Measurements from ENCODE around the gene PCSK6. TPM values are rescaled to one million over a fixed set of nuclear protein-coding genes. Genes with fewer than 3 reads are reported as not detected.
A peak's percentile ranks its signal among the peaks of the same experiment; 100 is the strongest.

The PCSK6 gene
- total and polyA plus RNA-seq, 2 of the 8 experiments (the other 6 are each of a cell fraction or from before 2014, with no cell fraction given): 1.9 to 4.0 TPM

- Histone ChIP-seq H4K8ac (ENCODE audit: extremely low read depth, insufficient read depth, low read length) (no peak overlapping the region), H3K4me3 (ENCODE audit: extremely low read depth in 1 of 4, insufficient read depth in 2 of 4, low read depth in 3 of 4, low read length in 4 of 4) (no peak overlapping the region), H3K27me3 (replicated peaks in 1 of 4; ENCODE audit: control insufficient read depth in 3 of 4, extremely low read depth in 1 of 4, insufficient read depth in 3 of 4, low read length in 3 of 4) (no peaks in the 10 kb centered on the region; a peak in 3 of 7 replicates), H2BK15ac (ENCODE audit: low read length) (no peak overlapping the region), H3K79me2 (ENCODE audit: control insufficient read depth in 1 of 2, insufficient read depth in 2 of 2, low read length in 2 of 2) (no peaks in the 10 kb centered on the region), H3K4ac (replicated peaks; ENCODE audit: insufficient read length, low read depth, low read length) (no peak overlapping the region), H3K27ac (ENCODE audit: low read depth, low read length) (no peak overlapping the region), H3K18ac (ENCODE audit: extremely low read depth, low read length) (no peak overlapping the region), H3K23ac (ENCODE audit: insufficient read length) (no peak overlapping the region), H4K5ac (ENCODE audit: insufficient read length, low read depth, low read length) (no peak overlapping the region), H3K9me3 (ENCODE audit: insufficient read depth in 2 of 2, low read depth in 1 of 2, low read length in 1 of 2) (no peaks in the 10 kb centered on the region), H4K91ac (replicated peaks; ENCODE audit: insufficient read length, low read length) (no peak overlapping the region), H3K14ac (ENCODE audit: insufficient read length) (no peak overlapping the region), H3K4me2 (ENCODE audit: insufficient read depth in 1 of 2, low read depth in 2 of 2, low read length in 2 of 2) (no peak overlapping the region), H3K4me1 (replicated peaks in 1 of 4; ENCODE audit: control insufficient read depth in 3 of 4, insufficient read depth in 4 of 4, low read length in 3 of 4) (peaks cover 0 to 15% (median 9%) of the 10 kb centered on the region in 4 experiments; a peak in 6 of 7 replicates), H2BK12ac (ENCODE audit: low read depth, low read length) (no peak overlapping the region), H2AK5ac (ENCODE audit: low read depth, low read length) (no peak overlapping the region), H2AFZ (ENCODE audit: low read length) (no peak overlapping the region), H3K36me3 (ENCODE audit: control insufficient read depth in 2 of 4, insufficient read depth in 4 of 4, low read length in 3 of 4) (no peaks in the 10 kb centered on the region), H3K9ac (replicated peaks in 1 of 4; ENCODE audit: extremely low read depth in 1 of 4, low read depth in 3 of 4, low read length in 3 of 4) (no peak overlapping the region), H3K79me1 (ENCODE audit: low read depth, low read length) (no peaks in the 10 kb centered on the region), H3K23me2 (ENCODE audit: low read depth, low read length) (no peaks in the 10 kb centered on the region), H4K20me1 (replicated peaks in 1 of 2; ENCODE audit: control insufficient read depth in 1 of 2, insufficient read depth in 2 of 2, low read length in 2 of 2) (no peaks in the 10 kb centered on the region), H3K56ac (replicated peaks; ENCODE audit: insufficient read length, low read depth, low read length) (no peak overlapping the region), H2BK5ac (ENCODE audit: low read depth, low read length) (no peak overlapping the region), H2BK120ac (replicated peaks; ENCODE audit: low read depth, low read length) (no peak overlapping the region), H2BK20ac (ENCODE audit: low read length) (no peak overlapping the region)
- WGBS, 2 experiments (ENCODE audit: extremely low coverage in 1 of 2, insufficient coverage in 1 of 2, insufficient read length in 1 of 2, insufficient replicate concordance in 2 of 2, low coverage in 1 of 2, low lambda C conversion rate in 2 of 2, missing lambda C conversion rate in 1 of 2): 77% methylated on average over 8 of the region's 8 CpGs; no CpG with 5 or more reads in 1 of the 2 experiments
- ChIA-PET POLR2A (ENCODE audit: partially characterized antibody) (interaction anchor here (1.3 kb wide), 1 partner anchor 22 kb away, joined by 3 read pairs; no protein-coding TSS in a partner anchor), CTCF (ENCODE audit: partially characterized antibody) (interaction anchor here (0.6 to 2.6 kb wide), 8 partner anchors 9 to 272 kb away, joined by 3 to 10 read pairs (median 3); no protein-coding TSS in a partner anchor)
- FAIRE-seq (no peak), DNase-seq (ENCODE audit: low read depth in 1 of 2, low spot score in 2 of 2) (peak in 1 of 2 experiments; percentile 36)
- no peak for TF ChIP-seq TCF12 (IDR thresholded peaks at IDR 0.05; ENCODE audit: low read depth, low read length)
- no peak for TF ChIP-seq POU5F1 (IDR thresholded peaks at IDR 0.05; ENCODE audit: low read depth, low read length)
- TF ChIP-seq HDAC2 (IDR thresholded peaks at IDR 0.05; ENCODE audit: borderline replicate concordance in 1 of 2, low read depth in 2 of 2, low read length in 2 of 2): no peak
Measured at GRCh38 chr15:101369676-101370075, 119.8 kb downstream of the PCSK6 start.

Data from H1 (cell line).